ENCODE results near the gene TRIM21. TPM values are rescaled to one million over a fixed set of nuclear protein-coding genes. Genes with fewer than 3 reads are reported as not detected.
"Not testable (repeated sequence)": the region's sequence is repeated elsewhere in the genome, so short reads cannot be mapped to it uniquely, and the experiment has no call there.

TRIM21 gene
- total RNA-seq = 10.0 TPM

- DNase-seq = peak; percentile 71
These were observed at the start of gene TRIM21 for GRCh38 chr11:4393209-4393857. Gene TRIM21, minus strand, starts transcription at chr11:4393702. Its CDS starts 3,293 bp downstream, at chr11:4390409.

GRCh38 chr11:4441515-4441914 lies 48.0 kb upstream of the TRIM21 start:
- no peak for DNase-seq

- DNase-seq = no peak
These were observed 42.9 kb upstream of the TRIM21 start for GRCh38 chr11:4436411-4436810.

GRCh38 chr11:4433856-4434255 lies 40.4 kb upstream of the TRIM21 start:
- no peak for DNase-seq

- no peak for DNase-seq
These were observed 36.5 kb upstream of the TRIM21 start for GRCh38 chr11:4430051-4430450.

- no peak for DNase-seq
These were observed 24.9 kb upstream of the TRIM21 start for GRCh38 chr11:4418403-4418802.

- DNase-seq = no peak
These were observed 23.3 kb upstream of the TRIM21 start for GRCh38 chr11:4416816-4417215.

GRCh38 chr11:4416306-4416705 lies 22.8 kb upstream of the TRIM21 start:
- no peak for DNase-seq

GRCh38 chr11:4406206-4406605 lies 12.7 kb upstream of the TRIM21 start:
- not testable (repeated sequence) for DNase-seq

GRCh38 chr11:4393858-4394223 lies 339 bp upstream of the TRIM21 start:
- DNase-seq = no peak

- no peak for DNase-seq
These were observed 5.3 kb downstream of the TRIM21 start for GRCh38 chr11:4388221-4388620.

- DNase-seq = no peak
These were observed 7.3 kb downstream of the TRIM21 start for GRCh38 chr11:4385978-4386740.

- DNase-seq = no peak
These were observed 11.6 kb downstream of the TRIM21 start for GRCh38 chr11:4381901-4382300.

- DNase-seq = no peak
These were observed 17.9 kb downstream of the TRIM21 start for GRCh38 chr11:4375431-4376140.

- DNase-seq = no peak
These were observed 23.3 kb downstream of the TRIM21 start for GRCh38 chr11:4370166-4370565.

GRCh38 chr11:4368286-4368685 lies 25.2 kb downstream of the TRIM21 start, which contains the start of gene OR52B4:
Gene OR52B4, minus strand, starts transcription at chr11:4368386. Its CDS starts 91 bp downstream, at chr11:4368295.
- no peak for DNase-seq

GRCh38 chr11:4348142-4348541 lies 45.4 kb downstream of the TRIM21 start:
- not testable (repeated sequence) for DNase-seq

GRCh38 chr11:4345366-4345765 lies 48.1 kb downstream of the TRIM21 start:
- not testable (repeated sequence) for DNase-seq

Other genes starting within 250 kb of the TRIM21 start
- not detected for gene OR52B4, start 25.3 kb downstream of the TRIM21 start, total RNA-seq
- gene OR52K2, start 55.6 kb upstream of the TRIM21 start, total RNA-seq = not detected
- gene OR52K1, start 88.9 kb upstream of the TRIM21 start, total RNA-seq = not detected
- not detected for gene OR52M1, start 151.5 kb upstream of the TRIM21 start, total RNA-seq
- not detected for gene OR52I2, start 188.0 kb upstream of the TRIM21 start, total RNA-seq
- gene OR52I1, start 200.3 kb upstream of the TRIM21 start, total RNA-seq = not detected
- 7.7 TPM for gene TRIM68, start 214.5 kb upstream of the TRIM21 start, total RNA-seq
- gene OR51D1, start 243.8 kb upstream of the TRIM21 start, total RNA-seq = not detected